Tibial artery (tissue), 4 donors: ENCODE data around the gene ANTKMT.

Experiments
- DNase-seq, 2 donors: peaks; one replicate each; pipeline ENCODE4 v3.0.0-alpha.2; 2019
- H3K27ac ChIP-seq, 2 donors: fragments of 200-600 bp; sonication (generic) in 1 of 2; 1 replicate in 1 of 2; 2 replicates in 1 of 2; pipeline ENCODE4 v1.5.1; 2018 to 2019; ENCODE audit warnings: mild to moderate bottlenecking in 1 of 2
- H3K27me3 ChIP-seq, 2 donors: fragments of 200-600 bp; sonication (generic) in 1 of 2; one replicate each; pipeline versions ENCODE4 v1.5.1 to v1.6.0; 2016 to 2019
- H3K36me3 ChIP-seq, 3 donors: fragments of 200-600 bp; sonication (generic) in 2 of 3; one replicate each; pipeline ENCODE4 v1.5.1; 2016 to 2019; ENCODE audit warnings: mild to moderate bottlenecking in 2 of 3
- H3K4me1 ChIP-seq, 4 donors: fragments of 200-600 bp; sonication (generic) in 2 of 4; 1 replicate in 3 of 4; 2 replicates in 1 of 4; pipeline ENCODE4 v1.5.1; 2016 to 2019
- H3K4me3 ChIP-seq, 2 donors: fragments of 200-600 bp; sonication (generic) in 1 of 2; 1 replicate in 1 of 2; 2 replicates in 1 of 2; pipeline ENCODE4 v1.5.1; 2018 to 2019; ENCODE audit warnings: mild to moderate bottlenecking in 2 of 2
- H3K9me3 ChIP-seq, 3 donors: fragments of 200-600 bp; sonication (generic) in 1 of 3; one replicate each; pipeline ENCODE4 v1.5.1; 2016 to 2019
- CTCF ChIP-seq, 2 experiments: fragments of 200-600 bp in 1 of 2; fragments of 450-650 bp in 1 of 2; IDR thresholded peaks; one replicate each; pipeline ENCODE4 v1.5.1; 2017 to 2019; ENCODE audit warnings: antibody characterized with exemption in 2 of 2, mild to moderate bottlenecking in 1 of 2, moderate library complexity in 1 of 2
- intact Hi-C: fragments of 100-400 bp; cut with DNase I; formaldehyde crosslinking; loops from one replicate; pipeline ENCODE4 v1.15.0; 2023; ENCODE audit warnings: low total_unique reads

The ANTKMT gene

GRCh38 chr16:694187-694862 lies 26.6 kb upstream of the ANTKMT start:
- TF ChIP-seq CTCF (IDR thresholded peaks at IDR 0.05): no peak
- Histone ChIP-seq H3K27me3 (peaks cover 9 to 75% of the 10 kb centered on the region in 2 donors), H3K36me3 (no peaks in the 10 kb centered on the region), H3K4me3 (no peak overlapping the region), H3K4me1 (peaks cover 0 to 44% (median 29%) of the 10 kb centered on the region in 4 donors), H3K9me3 (no peaks in the 10 kb centered on the region), H3K27ac (no peak overlapping the region)
- intact Hi-C loops: no loop called here
- no peak for DNase-seq

GRCh38 chr16:694863-695354 lies 26.0 kb upstream of the ANTKMT start:
- H3K36me3 ChIP-seq: no peaks in the 10 kb centered on the region
- no peaks in the 10 kb centered on the region for H3K9me3 ChIP-seq
- DNase-seq: no peak
- peaks cover 0 to 38% (median 23%) of the 10 kb centered on the region in 4 donors for H3K4me1 ChIP-seq
- H3K27me3 ChIP-seq: peaks cover 9 to 81% of the 10 kb centered on the region in 2 donors
- H3K4me3 ChIP-seq: no peak overlapping the region
- intact Hi-C loops: no loop called here
- H3K27ac ChIP-seq: no peak overlapping the region
- TF ChIP-seq CTCF (IDR thresholded peaks at IDR 0.05): no peak

DNA sequence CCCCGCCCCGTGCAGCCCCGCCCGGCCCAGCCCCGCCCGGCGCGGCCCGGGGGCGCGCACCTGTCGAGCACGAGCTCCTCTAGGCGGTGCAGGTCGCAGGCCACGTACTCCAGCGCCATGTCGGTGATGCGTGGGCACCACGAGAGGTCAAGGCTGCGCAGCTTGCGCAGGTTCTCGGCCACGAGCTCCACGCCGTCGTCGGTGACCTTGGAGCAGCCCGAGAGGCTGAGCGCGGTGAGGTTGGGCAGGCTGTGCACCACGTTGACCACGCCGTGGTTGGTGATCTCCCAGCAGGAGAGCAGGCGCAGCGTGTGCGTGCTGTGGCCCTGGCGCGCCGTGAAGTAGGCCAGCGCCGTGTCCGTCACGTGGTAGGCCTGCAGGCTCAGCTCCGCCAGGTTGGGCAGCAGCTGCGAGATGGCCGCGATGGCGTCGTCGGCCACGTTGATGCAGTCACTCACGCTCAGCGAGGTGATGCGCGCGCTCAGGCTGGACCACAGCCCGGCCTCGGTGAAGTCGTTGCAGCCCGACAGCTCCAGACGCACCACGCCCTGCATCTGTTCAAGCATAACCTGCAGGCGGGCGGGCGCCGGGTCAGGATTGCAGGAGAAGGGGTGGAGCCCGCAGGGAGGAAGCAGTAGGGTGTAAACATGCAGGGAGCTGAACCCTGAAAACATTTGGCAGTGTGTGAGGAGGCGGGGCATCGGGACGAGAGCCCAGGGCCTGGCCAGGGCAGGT lies 25.4 kb upstream of the ANTKMT start:
- no peak for TF ChIP-seq CTCF (IDR thresholded peaks at IDR 0.05)
- intact Hi-C loops: no loop called here
- Histone ChIP-seq H3K36me3 (no peaks in the 10 kb centered on the region), H3K4me3 (peak overlapping the region in 1 of 2 donors; percentile 4), H3K4me1 (peaks cover 0 to 35% (median 20%) of the 10 kb centered on the region in 4 donors), H3K27me3 (peaks cover 9 to 87% of the 10 kb centered on the region in 2 donors), H3K9me3 (no peaks in the 10 kb centered on the region), H3K27ac (no peak overlapping the region)
- no peak for DNase-seq

- Histone ChIP-seq H3K9me3 (no peaks in the 10 kb centered on the region), H3K4me3 (no peak overlapping the region), H3K27me3 (peaks cover 3 to 96% of the 10 kb centered on the region in 2 donors), H3K36me3 (no peaks in the 10 kb centered on the region), H3K27ac (no peak overlapping the region), H3K4me1 (peaks cover 0 to 31% (median 12%) of the 10 kb centered on the region in 4 donors)
- intact Hi-C loops: no loop called here
- DNase-seq: no peak
- no peak for TF ChIP-seq CTCF (IDR thresholded peaks at IDR 0.05)
Measured at GRCh38 chr16:698911-699671, 21.9 kb upstream of the ANTKMT start.

DNA sequence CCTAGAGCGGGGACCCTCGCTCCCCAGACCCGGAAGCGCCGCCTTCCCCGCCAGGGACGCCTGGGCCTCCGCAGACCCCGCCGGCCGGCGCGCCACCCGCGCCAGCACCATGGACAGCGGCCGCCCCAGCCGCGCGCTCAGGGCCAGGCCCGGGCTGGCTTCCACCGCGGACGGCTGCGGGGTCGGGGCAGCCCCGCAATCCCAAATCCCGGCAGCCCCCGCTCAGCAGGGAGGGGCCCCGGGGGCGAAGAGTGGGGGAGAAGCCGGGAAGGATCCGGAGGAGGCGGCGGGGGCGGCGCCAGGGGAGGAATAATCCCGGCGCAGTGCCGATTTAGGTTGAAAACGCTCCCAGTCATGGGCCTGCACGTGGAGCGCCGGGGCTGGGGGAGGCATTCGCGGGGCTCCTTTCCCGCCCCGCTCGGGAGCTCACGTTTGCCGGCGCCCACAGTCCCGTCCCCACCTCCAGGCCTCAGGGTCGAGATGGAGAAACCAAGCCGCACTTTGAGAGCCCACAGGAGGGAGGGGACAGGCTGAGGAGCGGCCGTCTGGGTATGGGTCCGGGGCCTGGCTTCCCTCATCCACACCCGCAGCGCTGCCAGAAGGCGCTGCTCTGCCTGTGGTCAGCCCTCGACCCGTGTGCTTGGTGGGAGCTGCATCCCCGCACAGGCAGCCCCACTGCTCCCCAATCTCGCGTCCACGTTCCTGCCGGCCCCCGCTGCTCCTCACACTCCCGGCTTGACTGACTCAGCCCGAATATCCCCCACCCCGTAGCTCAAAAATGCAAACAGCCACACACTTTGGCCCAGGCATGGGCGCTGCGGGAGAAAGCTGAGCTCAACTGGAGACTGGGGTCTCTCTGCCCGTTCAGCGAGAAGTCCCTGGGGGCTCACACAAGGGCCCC lies 20.0 kb upstream of the ANTKMT start:
- no peak overlapping the region for H3K4me3 ChIP-seq
- intact Hi-C loops: no loop called here
- H3K27me3 ChIP-seq: peaks cover 0 to 95% of the 10 kb centered on the region in 2 donors
- peaks cover 0 to 26% (median 4%) of the 10 kb centered on the region in 4 donors for H3K4me1 ChIP-seq
- no peak for DNase-seq
- H3K9me3 ChIP-seq: no peaks in the 10 kb centered on the region
- TF ChIP-seq CTCF (IDR thresholded peaks at IDR 0.05): no peak
- H3K36me3 ChIP-seq: no peaks in the 10 kb centered on the region
- H3K27ac ChIP-seq: no peak overlapping the region
